ENCODE measurements around the gene P3H4. TPM values are rescaled to one million over a fixed set of nuclear protein-coding genes. Genes with fewer than 3 reads are reported as not detected.
"Not testable (repeated sequence)": the region's sequence is repeated elsewhere in the genome, so short reads cannot be mapped to it uniquely, and the experiment has no call there.

Gene P3H4
- total RNA-seq, 2 donors from 2014 or later: 20.7 to 41.0 TPM

- no peak for DNase-seq (ENCODE audit: low spot score)
- H3K4me3 ChIP-seq: no peak overlapping the region
Observed at GRCh38 chr17:41844971-41845370, 33.2 kb upstream of the P3H4 start.

GRCh38 chr17:41840781-41841180 is 29.0 kb upstream of the P3H4 start:
- DNase-seq (ENCODE audit: low spot score); ATAC-seq (ENCODE audit: insufficient number of reproducible peaks, low FRiP score, low read depth); H3K27ac ChIP-seq; H3K4me3 ChIP-seq; H3K27me3 ChIP-seq (replicated peaks; ENCODE audit: insufficient read depth); H3K36me3 ChIP-seq; H3K4me1 ChIP-seq (ENCODE audit: control insufficient read depth in 1 of 2, low read depth in 2 of 2); H3K9me3 ChIP-seq: not testable (repeated sequence)

More at GRCh38 chr17:41844971-41845370, 33.2 kb upstream of the P3H4 start:
- TF ChIP-seq CTCF (IDR thresholded peaks at IDR 0.05): no peak
- no peak for ATAC-seq (ENCODE audit: insufficient number of reproducible peaks, low FRiP score, low read depth)
- Histone ChIP-seq H3K36me3 (peaks cover 5% of the 10 kb centered on the region), H3K9me3 (no peaks in the 10 kb centered on the region), H3K27ac (no peak overlapping the region), H3K4me1 (ENCODE audit: control insufficient read depth in 1 of 2, low read depth in 2 of 2) (peaks cover 9 to 21% of the 10 kb centered on the region in 2 donors), H3K27me3 (replicated peaks; ENCODE audit: insufficient read depth) (no peaks in the 10 kb centered on the region)

- H3K27ac ChIP-seq; H3K4me3 ChIP-seq; ATAC-seq (ENCODE audit: insufficient number of reproducible peaks, low FRiP score, low read depth); H3K36me3 ChIP-seq; H3K9me3 ChIP-seq; DNase-seq (ENCODE audit: low spot score); H3K27me3 ChIP-seq (replicated peaks; ENCODE audit: insufficient read depth): not testable (repeated sequence)
- H3K4me1 ChIP-seq (ENCODE audit: control insufficient read depth in 1 of 2, low read depth in 2 of 2): peaks cover 5 to 15% of the 10 kb centered on the region in 2 donors
Observed at GRCh38 chr17:41839448-41839847, 27.7 kb upstream of the P3H4 start.

- Histone ChIP-seq H3K4me1 (ENCODE audit: control insufficient read depth in 1 of 2, low read depth in 2 of 2) (peaks cover 5 to 17% of the 10 kb centered on the region in 2 donors), H3K4me3 (peak within 1 kb of the TSS; percentile 99), H3K9me3 (no peaks in the 10 kb centered on the region), H3K27me3 (replicated peaks; ENCODE audit: insufficient read depth) (no peaks in the 10 kb centered on the region), H3K36me3 (no peaks in the 10 kb centered on the region), H3K27ac (peak within 1 kb of the TSS in 1 of 2 donors; percentile 58)
- ATAC-seq (ENCODE audit: insufficient number of reproducible peaks, low FRiP score, low read depth) (no peak), DNase-seq (ENCODE audit: low spot score) (no peak)
- TF ChIP-seq CTCF (IDR thresholded peaks at IDR 0.05): no peak
Observed at GRCh38 chr17:41837761-41838538, 26.2 kb upstream of the P3H4 start, which contains the start of gene KLHL10. Gene KLHL10 (plus strand): TSS chr17:41837825. CDS start chr17:41837933, 108 bp downstream.

GRCh38 chr17:41836550-41837196 is 24.9 kb upstream of the P3H4 start:
- Histone ChIP-seq H3K4me3 (peak overlapping the region; percentile 99), H3K27ac (peak overlapping the region in 1 of 2 donors; percentile 58), H3K9me3 (no peaks in the 10 kb centered on the region), H3K36me3 (peaks cover 7% of the 10 kb centered on the region), H3K27me3 (replicated peaks; ENCODE audit: insufficient read depth) (no peaks in the 10 kb centered on the region), H3K4me1 (ENCODE audit: control insufficient read depth in 1 of 2, low read depth in 2 of 2) (peaks cover 5 to 17% of the 10 kb centered on the region in 2 donors)
- no peak for ATAC-seq (ENCODE audit: insufficient number of reproducible peaks, low FRiP score, low read depth)
- DNase-seq (ENCODE audit: low spot score): no peak
- TF ChIP-seq CTCF (IDR thresholded peaks at IDR 0.05): no peak
